Measurements from ENCODE around the gene FLNC. TPM values are rescaled to one million over a fixed set of nuclear protein-coding genes. Genes with fewer than 3 reads are reported as not detected.
A peak's percentile ranks its signal among the peaks of the same experiment; 100 is the strongest.

Gene FLNC
- total and polyA plus RNA-seq, 2 of the 4 experiments (the other 2 are of a cell fraction) = 116 to 154 TPM

DNA sequence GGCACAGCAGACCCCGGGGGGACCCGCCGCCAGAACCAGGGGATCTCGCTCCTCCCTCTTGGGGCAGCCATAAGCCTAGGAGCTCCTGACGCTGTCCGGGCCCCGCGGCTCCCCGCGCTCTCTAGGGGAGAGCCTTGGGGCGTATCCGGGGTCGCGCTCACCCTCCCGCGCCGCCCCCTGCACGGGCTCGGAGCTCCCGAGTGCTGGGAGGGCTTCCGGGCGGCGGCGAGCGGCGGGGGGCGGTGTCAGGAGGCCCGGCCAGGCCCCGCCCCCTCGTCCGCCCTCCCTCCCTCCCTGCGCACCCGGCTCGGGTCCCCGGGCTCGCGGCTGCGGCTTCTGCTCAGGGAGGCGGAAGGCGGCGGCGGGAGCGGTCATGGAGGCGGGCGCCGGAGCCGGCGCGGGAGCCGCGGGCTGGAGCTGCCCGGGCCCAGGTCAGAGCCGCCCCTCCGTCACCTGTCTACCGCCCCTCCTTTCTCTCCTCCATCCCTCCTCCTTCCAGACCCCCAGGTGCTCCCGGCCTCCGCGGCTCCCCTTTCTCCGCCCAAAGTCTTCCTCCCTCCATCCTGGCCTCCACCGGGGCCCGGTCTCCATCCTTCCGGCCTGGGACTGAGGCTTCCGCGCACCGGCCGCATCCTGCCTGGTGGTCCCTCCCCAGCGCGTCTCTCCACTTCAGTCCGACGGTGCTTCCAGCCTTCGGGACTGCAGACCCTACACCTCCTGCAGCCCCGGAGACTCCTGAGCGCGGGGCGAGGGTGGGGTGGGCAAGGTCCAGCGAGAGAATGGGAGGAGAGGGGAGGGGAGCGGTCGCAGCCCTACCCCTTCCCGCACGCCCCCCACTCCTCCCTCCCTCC lies 38.9 kb upstream of the FLNC start, which contains the start of gene CCDC136:
Gene CCDC136 (plus strand): TSS at position 848 of the 851 bp plus-strand sequence. CDS start 444 bp downstream, outside the sequence.
- DNase-seq (peak; percentile 38), ATAC-seq (ENCODE audit: low read depth) (peak; percentile 94)
- Histone ChIP-seq H4K91ac (ENCODE audit: insufficient read depth, low read depth, low read length) (peak within 1 kb of the TSS; percentile 41), H2BK120ac (ENCODE audit: low read depth, low read length) (no peak within 1 kb of the TSS; the same call in 1 of the 2 replicates), H3K9me3 (ENCODE audit: control insufficient read depth, insufficient read depth, low read length) (no peaks in the 10 kb centered on the region), H3K79me1 (ENCODE audit: low read depth in 1 of 2, low read length in 2 of 2) (peaks cover 0 to 13% of the 10 kb centered on the region in 2 experiments; a peak in 2 of 4 replicates), H4K20me1 (ENCODE audit: insufficient read depth, low read length) (no peaks in the 10 kb centered on the region), H2AK5ac (ENCODE audit: low read depth, low read length) (peak within 1 kb of the TSS; percentile 45), H3K56ac (ENCODE audit: extremely low read depth, insufficient read depth, low read length) (peak within 1 kb of the TSS; percentile 38; the same call in 1 of the 2 replicates), H3K9me1 (ENCODE audit: insufficient read depth, low read length) (0 out of 2 replicates have a peak, but pooled peaks cover 2% of the 10 kb centered on the region), H3K4me2 (ENCODE audit: low read depth, low read length) (peak within 1 kb of the TSS; percentile 94), H2BK15ac (ENCODE audit: low read depth, low read length) (no peak within 1 kb of the TSS; the same call in 2 of the 3 replicates), H3K23ac (ENCODE audit: low read depth, low read length) (peak within 1 kb of the TSS; percentile 45; the same call in 1 of the 2 replicates), H3K18ac (ENCODE audit: low read depth, low read length) (peak within 1 kb of the TSS; percentile 76), H3K4me3 (ENCODE audit: insufficient read depth, low read depth, low read length) (peak within 1 kb of the TSS; percentile 95), H4K8ac (ENCODE audit: low read depth in 2 of 2, low read length in 2 of 2) (peak within 1 kb of the TSS; percentile 88 to 95; a peak in 3 of 4 replicates), H2BK20ac (ENCODE audit: low read depth, low read length) (no peak within 1 kb of the TSS), H3K27ac (ENCODE audit: insufficient read depth, low read length) (peak within 1 kb of the TSS; percentile 32; the same call in 1 of the 2 replicates), H3K4ac (ENCODE audit: low read depth, low read length) (peak within 1 kb of the TSS; percentile 66), H2AK9ac (replicated peaks; ENCODE audit: low read depth, low read length, poor library complexity) (peak within 1 kb of the TSS; percentile 87), H2BK5ac (ENCODE audit: low read depth, low read length, poor library complexity, severe bottlenecking) (no peak within 1 kb of the TSS), H3K14ac (replicated peaks; ENCODE audit: low read depth, low read length) (peak within 1 kb of the TSS; percentile 55), H2AFZ (replicated peaks; ENCODE audit: low read length, poor library complexity) (peak within 1 kb of the TSS; percentile 97), H3K4me1 (ENCODE audit: control insufficient read depth, insufficient read depth, low read length) (peaks cover 9% of the 10 kb centered on the region), H3K27me3 (ENCODE audit: control insufficient read depth, insufficient read depth, low read length) (peaks cover 11% of the 10 kb centered on the region; the same call in 1 of the 2 replicates), H3K9ac (ENCODE audit: low read depth, low read length) (peak within 1 kb of the TSS; percentile 78), H3K36me3 (ENCODE audit: control insufficient read depth, insufficient read depth, low read length) (peaks cover 6% of the 10 kb centered on the region), H4K5ac (ENCODE audit: low read depth, low read length) (peak within 1 kb of the TSS; percentile 51; the same call in 1 of the 2 replicates)
- 3% methylated on average over 11 of the region's 80 CpGs; no CpG with 5 or more reads in 1 of the 2 experiments for WGBS, 2 experiments (ENCODE audit: extremely low coverage in 2 of 2, insufficient read length in 1 of 2)
- no TSS peak for BruUV-seq (replicated peaks)
- ChIA-PET POLR2A (ENCODE audit: unreplicated experiment) (no interaction called here), CTCF (no interaction called here)
- TF ChIP-seq MAFK (IDR thresholded peaks at IDR 0.05; ENCODE audit: low read depth, low read length) (no peak), MAZ (IDR thresholded peaks at IDR 0.05; ENCODE audit: borderline replicate concordance, low read depth, low read length) (peak; percentile 16; the same call in 1 of the 2 replicates)
- in situ Hi-C loops (cut with MboI; ENCODE audit: low sequenced_read_pairs) (no loop called here), intact Hi-C loops (cut with micrococcal nuclease) (loop anchor here (5.0 kb wide), 1 partner anchor 36 kb away; no protein-coding TSS in a partner anchor), dilution Hi-C loops (cut with HindIII; ENCODE audit: low sequenced_read_pairs, unreplicated experiment) (no loop called here)

Data from IMR-90 (cell line).